NCI-H1105 (cell line): ENCODE measurements around the gene EIF2S2.
A peak's percentile ranks its signal among the peaks of the same experiment; 100 is the strongest.

ENCODE experiments used
- DNase-seq: peaks from one replicate; lab custom pipeline; 2025; lab: John Stamatoyannopoulos, UW

The EIF2S2 gene

DNA sequence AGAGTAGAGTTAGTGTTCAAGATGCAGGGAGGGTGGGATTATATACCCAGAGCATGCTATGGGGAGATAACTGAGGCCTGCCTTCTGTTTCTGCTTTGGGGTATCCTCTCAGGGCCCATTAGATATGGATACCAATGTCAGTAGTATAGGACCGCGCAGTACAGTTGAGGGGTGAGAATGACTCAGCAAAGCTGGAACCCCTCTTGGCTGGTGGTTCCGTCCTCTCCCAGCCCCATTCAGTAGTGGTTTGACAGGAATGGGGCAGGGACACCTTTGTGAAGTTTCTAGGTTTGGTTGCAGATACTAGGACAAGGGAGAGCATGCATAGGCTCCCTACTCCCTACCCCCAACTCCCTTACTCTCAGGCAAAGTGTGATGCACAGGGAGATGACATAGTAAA, 47.8 kb downstream of the EIF2S2 start:
- no peak for DNase-seq

DNA sequence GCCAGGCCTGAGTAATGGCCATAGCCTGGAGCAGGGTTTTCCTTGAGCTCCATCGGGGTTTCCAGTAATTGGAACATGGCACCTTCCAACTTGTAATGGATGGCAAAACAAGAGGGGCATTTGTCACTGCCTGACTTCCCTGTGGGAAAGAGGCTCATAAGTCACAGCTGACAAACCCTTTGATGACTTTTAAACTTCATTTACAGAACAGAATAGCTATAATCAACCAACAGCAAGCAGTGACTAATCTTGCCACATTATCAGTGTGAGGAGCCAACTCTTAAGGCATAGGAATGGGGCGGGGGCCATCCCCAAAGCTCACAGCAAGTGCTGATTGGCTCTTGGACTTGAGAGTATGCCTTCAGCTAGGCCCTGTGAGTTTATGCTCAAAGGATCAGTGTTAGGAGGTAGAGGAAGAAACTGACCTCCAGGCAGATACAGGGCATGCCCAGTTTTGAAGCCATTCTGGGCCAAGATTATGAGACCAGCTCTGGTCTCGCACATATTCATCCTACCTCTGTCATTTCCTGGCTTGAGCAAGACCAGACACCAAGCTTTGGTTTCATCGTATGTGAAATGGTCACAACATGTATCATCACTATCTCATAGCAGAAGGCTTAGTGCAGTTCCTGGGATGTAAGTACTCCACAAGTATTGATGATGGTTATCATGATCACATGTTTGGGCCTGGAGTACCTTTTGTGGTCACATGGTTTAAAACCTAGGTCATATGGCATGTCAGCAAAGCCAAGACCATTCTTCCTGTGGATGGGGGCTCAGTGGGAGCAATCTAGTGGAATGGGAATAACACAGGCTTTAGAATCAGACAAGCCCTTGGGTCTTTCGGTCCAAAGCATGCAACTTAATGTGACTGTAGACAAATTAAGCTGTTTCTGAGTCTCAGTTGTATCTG, 49.2 kb downstream of the EIF2S2 start:
- DNase-seq, result no peak

DNA sequence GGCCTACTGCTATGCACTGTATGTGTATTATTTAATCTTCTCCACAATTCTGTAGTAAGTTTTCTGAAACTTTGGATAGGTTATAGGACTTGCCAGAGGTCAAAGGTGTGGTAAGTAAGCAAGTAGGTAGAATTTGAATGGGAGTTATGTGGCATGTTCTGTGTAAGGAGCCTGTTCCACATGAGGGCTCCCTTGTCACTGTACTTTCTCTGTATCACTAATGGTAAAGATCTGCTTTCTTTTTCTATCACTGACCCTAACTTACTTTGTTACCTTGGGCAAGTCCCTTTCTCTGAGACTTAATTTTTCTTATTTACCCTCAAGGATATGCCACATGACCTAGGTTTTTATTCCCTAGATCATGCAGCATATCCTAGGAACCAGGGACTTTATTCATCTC, 50.3 kb downstream of the EIF2S2 start:
- DNase-seq, result no peak

DNA sequence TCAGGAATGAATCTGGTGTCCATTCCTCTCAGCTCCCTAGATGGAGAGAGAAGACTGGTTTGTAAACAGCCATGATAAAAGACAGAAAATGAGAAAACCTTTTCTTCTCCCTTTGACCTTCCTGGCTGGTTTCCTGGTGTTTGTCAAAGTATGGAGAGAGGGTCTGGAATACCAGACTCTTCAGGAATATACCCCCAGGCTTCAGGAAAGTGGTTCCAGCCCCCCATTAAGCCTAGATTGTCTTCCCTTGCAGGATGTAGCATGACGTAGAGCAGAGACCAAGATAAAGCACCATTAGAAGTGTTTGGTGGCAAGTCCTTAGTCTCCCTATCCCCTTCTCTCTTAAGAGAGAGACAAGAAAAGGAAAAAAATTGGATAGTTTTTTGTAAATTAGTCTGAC, 51.1 kb downstream of the EIF2S2 start:
- no peak for DNase-seq

DNA sequence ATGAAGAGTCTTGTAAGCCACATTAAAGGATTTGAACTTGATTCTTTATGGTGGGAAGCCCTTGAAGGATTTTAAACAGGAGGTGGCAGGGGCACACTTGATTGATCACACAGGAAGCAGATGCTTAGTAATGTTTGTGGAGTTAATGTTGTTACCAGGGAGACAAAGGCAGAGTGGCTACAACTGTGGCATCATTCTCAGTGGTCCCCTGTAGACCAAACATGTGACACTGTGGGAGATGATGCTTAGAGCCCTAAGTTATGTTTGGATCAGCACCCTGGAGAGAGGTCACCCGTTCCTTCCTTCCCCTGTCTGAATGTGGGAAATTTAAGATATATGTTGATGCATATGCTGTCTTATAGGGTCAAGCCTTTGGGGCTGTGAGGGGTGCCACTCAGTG, 53.2 kb downstream of the EIF2S2 start:
- DNase-seq, result no peak

DNA sequence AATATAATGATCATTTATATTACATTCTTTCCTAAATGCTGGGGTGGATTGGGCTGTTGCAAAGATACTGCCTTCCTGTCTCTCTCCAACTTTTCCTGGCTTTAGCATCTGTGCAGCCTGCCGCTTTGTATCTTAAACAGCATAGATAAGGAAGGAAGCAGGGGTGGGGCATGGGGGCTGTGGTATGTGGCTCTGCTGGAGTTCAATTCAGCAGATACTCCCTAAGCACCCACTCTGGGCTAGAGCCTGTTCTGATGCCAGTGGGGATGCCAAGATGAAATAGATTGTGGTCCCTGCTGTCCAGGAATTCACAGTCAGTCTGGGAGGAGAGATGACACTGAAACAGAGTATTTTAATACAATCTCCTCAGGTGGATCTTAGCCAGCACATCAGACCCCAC, 56.8 kb downstream of the EIF2S2 start:
- DNase-seq, result no peak

DNA sequence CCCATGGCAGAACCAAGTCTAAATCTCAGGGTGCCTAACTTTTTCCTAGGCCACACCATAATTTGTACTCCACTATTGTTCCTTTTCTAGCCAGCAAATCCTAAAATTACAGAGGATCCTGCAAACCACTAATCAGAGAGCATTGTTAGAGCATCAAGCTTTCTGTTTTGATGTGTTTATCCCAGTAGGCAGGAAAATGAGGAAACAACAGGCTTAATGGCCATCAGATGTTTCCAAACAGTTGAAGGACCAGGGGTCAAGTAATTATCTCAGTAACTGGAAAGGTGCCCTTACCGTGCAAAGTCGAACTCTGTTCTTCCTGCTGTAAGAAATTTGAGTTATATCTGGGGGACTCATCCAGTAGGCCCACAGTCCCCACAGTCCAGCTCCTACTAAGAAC, 59.6 kb downstream of the EIF2S2 start:
- no peak for DNase-seq

DNA sequence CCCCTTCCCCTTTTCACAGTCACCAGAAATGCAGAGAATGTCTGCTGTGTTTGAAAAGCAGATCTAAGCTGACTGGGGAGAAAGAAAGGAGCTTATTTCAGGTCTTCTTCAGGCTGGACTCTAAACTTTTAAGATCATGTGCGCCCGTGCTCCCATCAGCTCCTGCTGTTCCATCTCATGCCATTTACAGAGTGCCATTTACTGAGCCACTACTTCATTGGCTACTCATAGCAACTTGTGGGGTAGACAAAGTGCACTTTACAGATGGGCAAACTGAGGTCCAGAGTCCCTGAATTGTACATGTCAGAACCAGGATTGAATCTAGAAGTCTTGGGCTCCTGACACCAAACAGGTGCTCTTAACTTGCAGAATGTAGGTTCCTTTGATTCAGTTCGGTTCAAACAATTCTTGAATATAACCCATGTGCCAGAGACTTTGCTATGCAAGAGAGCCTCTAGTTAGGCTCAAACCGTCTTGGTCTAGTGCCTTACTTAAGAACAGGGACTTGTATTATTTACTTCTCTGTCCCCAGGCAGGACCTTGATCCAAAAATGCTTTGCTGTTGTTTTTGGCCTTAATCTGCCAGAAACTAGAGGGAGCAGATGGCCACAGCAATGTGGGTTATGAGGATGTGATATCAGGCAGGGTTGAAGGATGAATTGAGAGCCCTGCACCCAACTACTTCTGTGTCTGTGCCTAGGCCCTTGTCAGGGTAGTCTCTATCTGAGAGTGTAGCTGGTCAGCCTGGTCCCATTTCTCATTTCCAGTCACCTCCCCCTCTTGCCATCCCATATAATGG, 61.9 kb downstream of the EIF2S2 start:
- DNase-seq, result no peak

DNA sequence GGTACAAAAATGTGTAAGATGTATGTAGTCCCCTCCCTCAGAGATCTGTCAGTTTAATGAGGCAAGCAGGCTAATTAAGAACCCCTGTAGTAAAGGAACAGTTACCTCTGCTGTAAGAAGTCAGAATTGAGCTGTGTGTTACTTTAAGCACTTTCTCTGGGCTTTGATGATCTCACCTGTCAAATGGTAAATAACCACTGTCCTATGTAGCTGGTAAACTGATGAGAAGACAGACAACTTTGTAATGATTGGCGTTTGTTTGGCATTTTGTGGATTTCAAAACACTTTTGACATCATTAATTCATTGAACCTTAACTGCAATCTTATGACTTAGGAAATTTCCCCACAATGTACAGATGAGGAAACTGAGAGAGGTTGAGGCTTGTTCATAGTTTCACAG, 62.7 kb downstream of the EIF2S2 start:
- DNase-seq, result no peak

DNA sequence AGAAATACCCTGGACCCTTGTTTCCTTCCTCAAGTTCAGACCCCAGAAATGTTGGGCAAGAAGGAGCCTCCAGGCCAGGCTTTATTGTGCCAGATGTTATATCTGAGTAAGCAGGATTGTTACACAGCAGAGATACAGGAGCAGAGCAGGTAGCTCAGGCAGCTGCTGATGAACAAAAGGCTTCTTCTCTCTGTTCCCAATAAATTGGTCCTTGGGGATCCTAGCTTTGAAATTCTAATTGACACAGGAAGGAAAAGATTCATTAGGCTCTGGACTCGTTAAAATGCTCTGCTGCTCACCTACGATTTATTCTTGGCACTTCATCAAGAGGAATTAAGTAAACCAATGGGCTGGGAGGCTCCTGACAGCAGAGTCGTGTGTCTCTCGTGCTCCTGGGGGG, 64.1 kb downstream of the EIF2S2 start:
- DNase-seq, result peak; percentile 22

DNA sequence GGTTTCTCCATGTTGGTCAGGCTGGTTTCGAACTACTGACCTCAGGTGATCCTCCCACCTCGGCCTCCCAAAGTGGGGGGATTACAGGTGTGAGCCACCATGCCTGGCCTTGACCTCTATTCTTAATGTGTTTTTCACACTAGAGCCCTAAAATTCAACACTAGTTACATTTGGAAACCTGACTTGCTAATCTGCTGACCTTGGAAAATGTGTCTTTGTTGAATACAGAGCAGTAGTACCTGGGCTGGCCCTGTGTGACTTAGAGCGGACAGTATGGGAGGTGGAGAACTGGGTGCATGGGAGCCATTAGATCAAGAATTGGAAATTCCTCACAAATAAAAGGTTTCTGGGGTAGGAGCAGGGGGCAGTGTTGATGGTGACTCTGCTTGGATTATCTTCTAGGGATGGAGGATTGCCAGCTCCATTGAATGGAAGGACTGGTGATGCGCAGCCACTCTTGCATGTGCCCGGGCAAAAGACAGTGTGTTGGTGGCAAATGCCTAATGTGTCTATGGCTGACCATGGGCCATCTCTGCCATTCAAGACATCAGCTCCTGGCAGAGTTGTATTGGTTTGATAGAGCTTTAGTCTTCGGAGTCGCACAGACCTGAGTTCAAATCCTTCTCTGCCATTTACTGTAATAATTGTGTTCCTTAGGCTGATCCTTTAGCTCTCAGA, 64.9 kb downstream of the EIF2S2 start:
- no peak for DNase-seq

DNA sequence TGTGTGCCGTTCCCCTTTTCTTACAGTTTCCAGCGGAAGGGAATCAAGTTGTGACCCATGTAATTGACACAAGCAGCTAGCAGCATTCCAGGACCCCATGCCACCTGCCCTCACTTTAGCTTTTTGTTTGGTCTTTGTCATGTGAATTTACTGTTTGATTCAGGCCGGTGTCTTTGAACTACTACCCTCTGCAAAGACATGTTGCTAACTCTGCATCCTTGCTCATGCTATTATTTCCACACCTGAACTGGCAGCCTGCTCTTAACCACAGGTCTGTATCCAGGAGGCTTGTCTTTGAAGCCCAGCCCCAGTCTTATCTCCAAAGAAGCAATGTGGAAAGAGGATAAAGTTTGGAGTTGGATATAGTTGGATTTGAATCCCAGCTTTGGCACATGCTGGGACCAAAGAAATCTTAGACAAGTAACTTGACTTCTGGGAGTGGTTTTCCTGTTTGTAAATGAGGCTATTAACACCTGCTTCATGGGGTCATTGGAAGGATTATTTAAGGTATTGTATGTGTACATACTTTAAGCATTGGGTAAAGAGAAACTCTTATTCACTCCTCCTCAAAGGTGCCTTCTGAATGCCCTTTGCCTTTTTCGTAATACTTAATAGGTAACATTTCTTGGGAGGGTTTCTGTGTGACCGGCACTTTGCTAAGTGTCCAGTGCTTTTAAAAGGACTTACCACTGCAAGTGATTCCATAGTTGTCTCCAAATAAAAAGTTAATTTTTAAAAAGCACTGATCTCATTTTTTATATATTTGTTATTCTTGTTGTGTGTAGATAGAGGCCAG, 65.9 kb downstream of the EIF2S2 start:
- DNase-seq, result no peak

DNA sequence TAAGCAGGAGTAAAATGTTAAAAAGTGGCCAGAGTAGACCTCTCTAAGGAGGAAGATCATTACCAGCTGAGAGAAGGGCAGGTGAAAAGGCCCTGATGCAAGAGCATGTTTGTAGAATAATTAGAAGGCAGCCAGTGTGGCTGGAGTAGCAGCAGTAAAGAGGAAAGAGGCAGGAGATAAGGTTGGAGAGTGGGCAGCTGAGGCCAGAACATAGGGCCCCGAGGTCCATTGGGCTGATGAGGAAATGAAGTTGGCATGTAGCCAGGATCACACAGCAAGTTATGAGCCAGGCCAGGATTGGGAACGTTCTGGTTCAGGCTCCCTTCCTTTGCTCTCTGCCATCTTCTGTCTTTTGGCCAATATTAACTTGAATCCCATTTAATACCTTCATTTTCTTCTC, 66.7 kb downstream of the EIF2S2 start:
- DNase-seq, result no peak

DNA sequence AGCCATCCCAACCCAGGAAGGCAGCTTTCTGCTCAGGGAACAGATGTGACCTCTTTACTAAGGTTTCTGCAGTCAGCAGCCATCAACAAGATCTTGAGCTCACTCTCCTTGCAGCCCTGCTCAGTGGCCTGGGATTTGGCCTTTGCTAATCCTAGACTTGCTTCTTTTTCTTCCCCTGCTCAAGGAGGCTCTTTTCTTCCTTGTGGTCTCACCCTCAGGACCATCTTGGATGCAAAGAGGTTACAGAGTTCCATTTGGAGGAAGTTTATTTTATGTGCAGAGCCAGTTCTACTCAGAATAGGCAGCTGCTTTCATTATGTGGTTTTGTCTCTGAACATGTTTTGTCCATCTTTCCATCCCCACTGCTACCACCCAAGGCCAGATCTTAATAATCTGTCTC, 69.0 kb downstream of the EIF2S2 start:
- DNase-seq, result no peak

DNA sequence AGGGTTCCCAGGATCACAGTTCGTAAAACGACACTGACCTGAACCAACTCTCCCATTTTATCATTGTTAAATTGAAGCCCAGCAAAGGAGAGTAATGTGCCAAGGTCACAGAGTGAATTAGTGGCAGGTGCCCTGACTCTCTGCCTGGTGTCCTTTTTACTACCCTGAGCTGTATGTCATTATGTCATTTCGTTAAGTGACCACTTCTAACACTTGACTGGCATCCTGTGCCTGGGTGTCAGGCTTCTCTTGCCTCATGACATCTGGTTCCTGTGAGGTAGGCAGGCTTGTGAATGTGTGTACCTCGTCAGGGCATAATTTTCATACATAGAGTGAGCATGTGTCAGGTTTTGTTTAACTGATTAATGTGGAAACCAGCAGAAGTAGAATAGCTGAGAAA, 69.8 kb downstream of the EIF2S2 start:
- peak; percentile 74 for DNase-seq

DNA sequence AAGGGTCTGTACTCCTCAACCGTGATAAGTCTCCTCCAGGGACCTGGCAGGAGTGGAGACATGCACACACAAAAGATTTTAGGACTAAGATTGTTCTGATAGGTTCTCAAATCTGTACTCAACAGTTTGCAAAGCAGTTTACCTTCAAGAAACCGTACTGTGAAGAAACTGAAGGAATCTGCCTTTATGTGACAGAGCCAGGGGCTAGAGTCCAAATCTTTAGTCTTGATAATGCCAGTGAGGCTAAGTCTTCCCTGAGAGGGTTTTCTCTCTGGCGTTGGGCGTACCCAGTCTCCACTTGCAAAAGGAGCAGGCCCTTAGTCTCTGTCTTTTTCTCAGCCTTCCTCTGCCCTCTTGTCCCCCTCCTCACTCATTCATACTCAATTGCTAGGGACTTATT, 70.8 kb downstream of the EIF2S2 start:
- no peak for DNase-seq

DNA sequence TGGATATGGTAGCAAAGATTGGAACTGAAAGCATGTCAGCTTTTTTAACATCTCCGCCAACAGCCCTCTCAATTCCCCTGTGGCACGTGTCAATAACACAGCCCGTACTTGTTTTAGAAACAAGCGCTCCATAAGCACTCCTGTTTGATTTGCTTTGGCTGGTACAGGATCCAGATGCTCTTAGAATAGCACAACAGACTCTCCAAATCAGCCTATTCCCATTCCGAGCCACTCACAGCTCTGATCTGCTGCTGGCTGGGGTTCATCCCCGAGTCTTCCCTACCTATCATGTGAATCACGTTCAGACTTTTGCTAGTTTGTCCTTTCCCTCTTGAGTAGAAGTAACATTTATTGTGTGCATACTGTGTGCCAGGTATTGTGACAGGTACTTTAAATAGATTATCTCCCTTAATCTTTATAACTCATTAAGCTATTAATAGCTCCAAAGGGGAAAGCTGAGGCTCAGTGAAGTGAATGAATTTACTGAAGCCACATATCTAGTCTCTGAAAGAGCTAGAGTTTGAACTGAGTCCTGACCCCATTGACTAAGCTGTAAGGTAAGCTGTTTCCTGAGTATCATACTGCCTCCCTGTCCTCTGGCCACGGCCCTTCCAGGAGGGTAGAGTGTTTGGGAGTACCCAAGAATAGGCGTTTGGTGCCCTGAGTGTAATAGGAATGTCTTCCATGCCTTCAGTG, 71.6 kb downstream of the EIF2S2 start:
- no peak for DNase-seq
